ENCODE data around the gene MORN1.

The MORN1 gene

DNA sequence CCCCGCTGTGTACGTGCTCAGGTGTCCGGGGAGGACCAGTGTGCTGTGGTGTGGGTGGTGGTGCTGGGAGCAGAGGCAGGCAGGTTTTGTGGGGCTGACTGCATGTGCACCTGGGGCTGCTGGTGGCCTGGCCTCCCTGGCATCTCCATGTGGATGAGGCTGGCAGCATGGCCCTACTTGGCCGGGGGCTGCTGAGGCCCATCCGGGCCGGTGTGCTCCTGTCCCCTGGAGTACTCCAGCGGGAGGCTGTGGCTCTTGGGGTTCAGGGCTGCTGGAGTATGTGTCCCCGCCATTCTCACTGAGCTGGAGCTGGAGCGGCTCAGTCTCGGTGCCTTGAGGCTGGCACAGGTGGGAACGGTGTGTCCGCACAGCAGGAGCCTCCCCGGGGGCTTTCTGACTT, 41.8 kb upstream of the MORN1 start:
- H3K27me3 ChIP-seq (ENCODE audit: insufficient read depth, low read depth, severe bottlenecking), result no peaks in the 10 kb centered on the region

DNA sequence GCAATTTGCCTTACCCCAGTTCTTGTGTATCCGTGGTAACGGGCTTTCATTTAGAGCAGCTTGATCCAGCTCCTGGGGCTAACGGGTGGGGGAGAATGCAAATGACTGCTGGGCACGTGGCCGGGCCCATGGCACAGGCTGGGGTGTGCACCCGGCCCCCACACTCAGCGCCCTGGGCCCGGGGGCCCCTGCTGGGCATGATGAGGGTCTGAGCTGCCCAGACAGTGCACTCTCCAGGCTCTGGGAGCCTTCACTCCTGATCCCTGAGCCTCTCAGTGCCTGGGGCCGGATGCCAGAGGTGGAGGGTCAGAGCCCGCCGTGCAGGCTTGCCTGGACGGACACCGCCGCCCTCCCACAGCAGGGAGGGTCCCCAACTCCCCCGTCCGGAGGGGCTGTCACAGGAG, 41.1 kb upstream of the MORN1 start:
- no peak for DNase-seq
- H3K27ac ChIP-seq, result no peak overlapping the region
- no peaks in the 10 kb centered on the region for H3K27me3 ChIP-seq (ENCODE audit: insufficient read depth, low read depth, severe bottlenecking)
- no peak overlapping the region for H3K4me3 ChIP-seq (ENCODE audit: low read depth, low read length)
- H3K36me3 ChIP-seq, result no peaks in the 10 kb centered on the region
- H3K9me3 ChIP-seq (ENCODE audit: severe bottlenecking), result peaks cover 8% of the 10 kb centered on the region
- TF ChIP-seq, protein P1, sequence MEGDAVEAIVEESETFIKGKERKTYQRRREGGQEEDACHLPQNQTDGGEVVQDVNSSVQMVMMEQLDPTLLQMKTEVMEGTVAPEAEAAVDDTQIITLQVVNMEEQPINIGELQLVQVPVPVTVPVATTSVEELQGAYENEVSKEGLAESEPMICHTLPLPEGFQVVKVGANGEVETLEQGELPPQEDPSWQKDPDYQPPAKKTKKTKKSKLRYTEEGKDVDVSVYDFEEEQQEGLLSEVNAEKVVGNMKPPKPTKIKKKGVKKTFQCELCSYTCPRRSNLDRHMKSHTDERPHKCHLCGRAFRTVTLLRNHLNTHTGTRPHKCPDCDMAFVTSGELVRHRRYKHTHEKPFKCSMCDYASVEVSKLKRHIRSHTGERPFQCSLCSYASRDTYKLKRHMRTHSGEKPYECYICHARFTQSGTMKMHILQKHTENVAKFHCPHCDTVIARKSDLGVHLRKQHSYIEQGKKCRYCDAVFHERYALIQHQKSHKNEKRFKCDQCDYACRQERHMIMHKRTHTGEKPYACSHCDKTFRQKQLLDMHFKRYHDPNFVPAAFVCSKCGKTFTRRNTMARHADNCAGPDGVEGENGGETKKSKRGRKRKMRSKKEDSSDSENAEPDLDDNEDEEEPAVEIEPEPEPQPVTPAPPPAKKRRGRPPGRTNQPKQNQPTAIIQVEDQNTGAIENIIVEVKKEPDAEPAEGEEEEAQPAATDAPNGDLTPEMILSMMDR (IDR thresholded peaks at IDR 0.05; ENCODE audit: low read depth, low read length), result no peak

More for the DNA sequence above, 41.8 kb upstream of the MORN1 start:
- DNase-seq, result no peak
- H3K27ac ChIP-seq, result no peak overlapping the region
- no peak overlapping the region for H3K4me3 ChIP-seq (ENCODE audit: low read depth, low read length)
- no peaks in the 10 kb centered on the region for H3K36me3 ChIP-seq
- peaks cover 8% of the 10 kb centered on the region for H3K9me3 ChIP-seq (ENCODE audit: severe bottlenecking)
- TF ChIP-seq, protein P1 (IDR thresholded peaks at IDR 0.05; ENCODE audit: low read depth, low read length), result no peak

DNA sequence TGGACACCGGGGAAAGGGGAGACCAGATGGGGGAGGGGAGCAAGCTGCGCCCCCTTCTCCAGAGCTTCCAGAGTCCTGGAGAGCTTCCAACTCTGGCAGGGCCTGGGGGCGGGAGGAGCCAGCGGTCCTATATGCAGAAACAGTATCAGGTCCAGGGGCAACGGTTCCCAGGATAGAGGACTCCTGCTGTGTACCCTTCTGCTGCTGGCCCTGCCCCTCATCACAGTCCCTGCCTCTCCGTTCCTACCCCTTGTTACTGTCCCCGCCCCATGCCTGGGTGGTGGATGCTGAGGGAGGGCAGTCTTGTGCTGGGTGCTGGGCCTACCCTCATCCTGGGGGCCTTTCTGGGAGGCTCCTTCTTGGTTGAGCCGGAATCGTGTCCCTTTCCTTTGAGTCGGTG, 40.2 kb upstream of the MORN1 start:
- Histone ChIP-seq H3K27me3 (ENCODE audit: insufficient read depth, low read depth, severe bottlenecking) (no peaks in the 10 kb centered on the region), H3K36me3 (no peaks in the 10 kb centered on the region), H3K9me3 (ENCODE audit: severe bottlenecking) (peaks cover 8% of the 10 kb centered on the region), H3K27ac (peak overlapping the region; percentile 39; the same call in 1 of the 2 replicates), H3K4me3 (ENCODE audit: low read depth, low read length) (no peak overlapping the region)
- TF ChIP-seq, protein P1 (IDR thresholded peaks at IDR 0.05; ENCODE audit: low read depth, low read length), result no peak
- peak; percentile 54 for DNase-seq

DNA sequence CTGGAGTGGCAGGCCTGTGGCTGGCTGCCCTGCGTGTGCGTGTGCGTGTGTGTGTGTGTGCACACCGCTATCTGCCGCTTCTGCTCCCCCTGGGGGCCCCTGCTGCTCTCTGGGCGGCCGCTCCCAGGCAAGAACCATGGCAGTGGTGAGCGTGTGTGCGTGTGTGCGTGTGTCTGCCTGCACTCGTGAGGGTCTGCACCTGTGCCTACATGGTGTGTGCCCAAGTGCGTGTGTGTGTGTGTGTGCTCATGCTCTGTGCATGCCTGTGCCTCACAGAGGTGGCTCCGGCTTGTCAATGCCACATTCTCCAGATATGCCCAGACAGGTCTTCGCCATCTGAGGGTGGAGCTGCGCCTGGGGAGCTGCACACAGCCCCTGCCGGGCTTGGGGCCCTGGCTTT, 39.7 kb upstream of the MORN1 start:
- Histone ChIP-seq H3K27me3 (ENCODE audit: insufficient read depth, low read depth, severe bottlenecking) (no peaks in the 10 kb centered on the region), H3K4me3 (ENCODE audit: low read depth, low read length) (no peak overlapping the region), H3K36me3 (no peaks in the 10 kb centered on the region), H3K27ac (peak overlapping the region; percentile 39; the same call in 1 of the 2 replicates), H3K9me3 (ENCODE audit: severe bottlenecking) (peaks cover 8% of the 10 kb centered on the region)
- TF ChIP-seq, protein P1 (IDR thresholded peaks at IDR 0.05; ENCODE audit: low read depth, low read length), result no peak
- no peak for DNase-seq

DNA sequence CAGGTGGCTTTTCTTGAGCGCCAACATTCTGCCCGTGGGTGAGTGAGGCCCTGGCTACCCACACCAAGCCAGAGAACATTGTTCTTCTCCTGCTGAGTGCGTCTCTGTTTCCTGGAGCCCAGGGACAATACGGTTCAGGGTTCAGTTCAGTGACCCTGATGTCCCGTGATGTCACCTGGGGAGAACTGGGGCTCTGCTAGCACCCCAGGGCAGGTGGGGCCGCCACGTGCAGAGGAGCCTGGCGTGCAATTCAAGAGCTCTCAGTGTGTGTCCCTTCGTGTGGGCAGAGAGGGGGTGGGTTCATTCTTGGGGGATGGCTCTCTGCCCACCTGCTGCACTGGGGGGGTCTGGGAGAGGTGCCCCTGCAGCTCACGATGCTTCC, 39.2 kb upstream of the MORN1 start:
- H3K27me3 ChIP-seq (ENCODE audit: insufficient read depth, low read depth, severe bottlenecking), result no peaks in the 10 kb centered on the region

More for the DNA sequence above, 39.2 kb upstream of the MORN1 start:
- Histone ChIP-seq H3K9me3 (ENCODE audit: severe bottlenecking) (peaks cover 8% of the 10 kb centered on the region), H3K27ac (no peak overlapping the region), H3K36me3 (no peaks in the 10 kb centered on the region), H3K4me3 (ENCODE audit: low read depth, low read length) (no peak overlapping the region)
- no peak for DNase-seq
- TF ChIP-seq, protein P1 (IDR thresholded peaks at IDR 0.05; ENCODE audit: low read depth, low read length), result no peak
